Small intestine (tissue), 7 donors: ENCODE results near the gene MYO1F. TPM values are rescaled to one million over a fixed set of nuclear protein-coding genes. Genes with fewer than 3 reads are reported as not detected.

Experiments used
- DNase-seq, 2 donors: peaks; one replicate each; pipeline versions ENCODE4 v3.0.0 to v3.0.0-alpha.2; 2013
- FAIRE-seq: peaks from 2 replicates; lab custom pipeline; 2012; peaks lifted over from hg19 to GRCh38; lab: Jason Lieb, UNC
- H3K27ac ChIP-seq, 3 donors: one replicate each; pipeline ENCODE4 v1.5.1; 2013; ENCODE audit warnings: low read length in 2 of 3, mild to moderate bottlenecking in 2 of 3, control low read depth in 1 of 3, inconsistent platforms in 1 of 3, low read depth in 1 of 3, moderate library complexity in 1 of 3
- H3K27me3 ChIP-seq, 3 donors: one replicate each; pipeline ENCODE4 v1.6.1; 2013; ENCODE audit warnings: low read length in 3 of 3, inconsistent platforms in 1 of 3; ENCODE audit not compliant: control insufficient read depth in 3 of 3, insufficient read depth in 3 of 3
- H3K36me3 ChIP-seq, 3 donors: one replicate each; pipeline ENCODE4 v1.6.1; 2013; ENCODE audit warnings: low read length in 3 of 3, inconsistent platforms in 1 of 3, low read depth in 1 of 3, mild to moderate bottlenecking in 1 of 3, moderate library complexity in 1 of 3; ENCODE audit not compliant: control insufficient read depth in 3 of 3, insufficient read depth in 2 of 3
- H3K4me1 ChIP-seq, 3 donors: one replicate each; pipeline ENCODE4 v1.6.1; 2013; ENCODE audit warnings: low read length in 2 of 3, inconsistent platforms in 1 of 3, low read depth in 1 of 3, mild to moderate bottlenecking in 1 of 3, moderate library complexity in 1 of 3; ENCODE audit not compliant: control insufficient read depth in 3 of 3, insufficient read depth in 2 of 3
- H3K4me3 ChIP-seq, 3 donors: one replicate each; pipeline ENCODE4 v1.5.1; 2013; ENCODE audit warnings: low read length in 3 of 3, control low read depth in 1 of 3, inconsistent platforms in 1 of 3, low read depth in 1 of 3, mild to moderate bottlenecking in 1 of 3, moderate library complexity in 1 of 3
- H3K9me3 ChIP-seq, 2 donors: one replicate each; pipeline ENCODE4 v1.6.1; 2013; ENCODE audit warnings: low read depth in 1 of 2, low read length in 1 of 2; ENCODE audit not compliant: control insufficient read depth in 2 of 2, insufficient read depth in 1 of 2
- WGBS, 3 donors: extraction: QIAGEN DNeasy Blood & Tissue Kit; methylation state at CpG; one replicate each; pipeline ENCODE4 v1.1.7; 2013; 5-methylcytosine and 5-hydroxymethylcytosine counted together
- polyA plus RNA-seq, 4 donors: library from polyadenylated mRNA; stranded (reverse) in 3 of 4; unstranded in 1 of 4; fragments of 200-250 nt in 3 of 4; fragments of 120-200 nt in 1 of 4; gene quantifications; one replicate each; pipeline versions ENCODE4 v1.2.1 to v1.2.3, GENCODE V29; 2013
- donor health status: healthy with polysubstance abuse.
- donor health status: control.
- donor health status: control.
- donor health status: Bipolar disorder and iron deficiency.
- donor health status: healthy.

The MYO1F gene
- polyA plus RNA-seq, 4 donors = 1.3 to 13.7 (median 6.0) TPM

DNA sequence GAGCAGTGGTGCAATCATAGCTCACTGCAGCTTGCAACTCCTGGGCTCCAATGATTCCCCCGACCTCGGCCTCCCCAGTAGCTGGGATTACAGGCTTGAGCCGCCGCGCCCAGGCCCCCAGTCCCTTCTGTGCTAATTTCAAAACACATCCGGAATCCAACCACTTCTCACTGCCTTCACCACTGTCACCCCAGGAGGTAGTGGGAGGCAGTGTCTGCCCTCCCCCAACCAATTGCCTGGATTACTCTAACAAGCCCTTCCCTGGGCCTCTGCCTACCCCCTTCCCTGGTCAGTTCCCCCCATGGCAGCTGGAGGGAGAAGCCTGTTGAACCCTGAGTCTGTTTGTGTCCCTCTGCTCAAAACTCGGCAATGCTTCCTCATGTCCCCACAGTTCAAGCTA, 77.1 kb downstream of the MYO1F start:
- 56 to 74% (median 67%) methylated on average over 7 of the region's 7 CpGs for WGBS, 3 donors
- Histone ChIP-seq H3K4me1 (no peaks in the 10 kb centered on the region), H3K27ac (no peak overlapping the region), H3K27me3 (no peaks in the 10 kb centered on the region), H3K4me3 (no peak overlapping the region), H3K36me3 (peaks cover 0 to 2% (median 0%) of the 10 kb centered on the region in 3 donors), H3K9me3 (no peaks in the 10 kb centered on the region)
- DNase-seq (no peak), FAIRE-seq (no peak)

DNA sequence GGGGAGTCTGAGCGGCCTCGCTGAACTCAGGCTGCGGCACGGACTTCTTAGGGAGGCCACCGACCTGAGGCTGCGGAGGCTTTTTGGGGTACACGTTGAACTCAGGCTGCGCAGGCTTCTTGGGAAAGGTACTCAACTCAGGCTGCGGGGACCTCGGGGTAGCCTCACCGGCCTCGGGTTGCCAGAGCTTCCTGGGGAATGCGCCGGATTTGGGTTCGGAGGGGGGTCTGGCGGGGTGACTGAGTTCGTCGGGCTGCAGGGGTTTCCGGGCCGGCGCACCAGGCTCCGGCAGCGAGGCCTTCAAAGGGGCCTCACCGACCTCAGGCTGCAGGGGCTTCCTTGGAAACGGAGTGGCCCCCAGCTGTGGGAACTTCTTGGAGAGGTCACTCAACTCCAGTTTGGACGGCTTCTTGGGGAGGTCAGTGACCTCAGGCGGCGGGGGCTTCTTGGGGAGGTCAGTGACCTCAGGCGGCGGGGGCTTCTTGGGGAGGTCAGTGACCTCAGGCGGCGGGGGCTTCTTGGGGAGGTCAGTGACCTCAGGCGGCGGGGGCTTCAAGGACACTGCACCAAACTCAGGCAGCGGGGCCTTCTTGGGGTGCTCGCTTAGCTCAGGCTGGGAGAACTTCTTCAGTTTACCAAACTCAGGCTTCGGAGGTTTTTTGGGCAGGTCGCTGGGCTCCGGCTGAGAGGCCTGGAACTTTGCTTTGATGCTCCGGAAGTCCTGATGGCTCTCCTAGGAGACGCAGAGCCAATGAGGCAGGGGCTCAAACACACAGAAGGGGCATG, 78.0 kb downstream of the MYO1F start:
- WGBS, 3 donors = 86 to 93% (median 92%) methylated on average over 40 to 41 of the region's 41 CpGs
- no peaks in the 10 kb centered on the region for H3K9me3 ChIP-seq
- H3K27me3 ChIP-seq = no peaks in the 10 kb centered on the region
- no peak for FAIRE-seq
- H3K27ac ChIP-seq = no peak overlapping the region
- H3K4me1 ChIP-seq = no peaks in the 10 kb centered on the region
- H3K36me3 ChIP-seq = peaks cover 0 to 2% (median 0%) of the 10 kb centered on the region in 3 donors
- H3K4me3 ChIP-seq = no peak overlapping the region
- DNase-seq = no peak

DNA sequence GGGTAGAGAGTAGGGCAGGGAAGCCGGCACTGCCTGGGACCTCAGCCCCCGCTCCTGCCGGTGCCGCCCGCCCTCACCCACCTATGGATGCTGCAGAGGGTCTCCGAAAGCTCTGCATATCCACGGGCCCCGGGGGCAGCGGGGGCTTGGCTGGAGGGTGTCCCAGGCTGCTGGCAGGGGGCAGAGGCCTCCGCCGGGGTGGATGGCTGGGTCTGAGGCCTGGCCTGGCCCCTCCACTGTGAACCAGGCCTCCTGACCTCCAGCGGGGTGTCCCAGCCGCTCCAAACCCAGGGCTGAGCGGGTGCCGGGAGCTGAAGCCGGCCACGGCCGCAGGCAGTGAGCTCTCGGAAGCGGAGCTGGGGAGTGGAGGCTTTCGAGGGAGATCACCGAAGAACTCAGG, 78.9 kb downstream of the MYO1F start:
- H3K4me1 ChIP-seq = no peaks in the 10 kb centered on the region
- no peaks in the 10 kb centered on the region for H3K9me3 ChIP-seq
- FAIRE-seq = no peak
- no peak for DNase-seq
- H3K27ac ChIP-seq = no peak overlapping the region
- peaks cover 0 to 3% (median 0%) of the 10 kb centered on the region in 3 donors for H3K36me3 ChIP-seq
- 86 to 94% (median 94%) methylated on average over 21 to 22 of the region's 22 CpGs for WGBS, 3 donors
- no peaks in the 10 kb centered on the region for H3K27me3 ChIP-seq
- no peak overlapping the region for H3K4me3 ChIP-seq

DNA sequence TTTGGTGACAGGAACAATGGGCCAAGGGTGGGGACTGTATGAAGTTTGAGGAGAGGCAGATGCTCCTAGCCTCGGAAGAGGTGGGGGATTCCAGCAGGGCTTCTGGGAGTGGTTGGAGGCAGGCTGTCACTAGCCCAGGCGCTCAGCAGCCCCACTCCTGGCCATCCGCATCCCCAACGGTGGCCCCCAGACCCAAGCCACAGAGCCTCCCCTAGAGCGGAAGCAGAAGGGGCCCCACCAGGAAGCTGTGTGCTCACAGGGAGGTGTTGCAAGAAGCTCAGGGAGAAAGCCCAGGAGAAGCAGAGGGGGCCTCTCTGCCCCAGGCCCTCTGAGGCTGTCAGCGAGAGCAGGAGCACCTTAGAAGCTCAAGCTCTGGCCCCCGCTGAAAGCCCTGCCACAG, 83.1 kb downstream of the MYO1F start:
- H3K4me1 ChIP-seq = no peaks in the 10 kb centered on the region
- H3K4me3 ChIP-seq = no peak overlapping the region
- H3K27me3 ChIP-seq = no peaks in the 10 kb centered on the region
- peaks cover 0 to 23% (median 0%) of the 10 kb centered on the region in 3 donors for H3K36me3 ChIP-seq
- WGBS, 3 donors = 55 to 91% (median 67%) methylated on average over 7 of the region's 7 CpGs
- DNase-seq = no peak
- no peak for FAIRE-seq
- H3K9me3 ChIP-seq = no peaks in the 10 kb centered on the region
- no peak overlapping the region for H3K27ac ChIP-seq

DNA sequence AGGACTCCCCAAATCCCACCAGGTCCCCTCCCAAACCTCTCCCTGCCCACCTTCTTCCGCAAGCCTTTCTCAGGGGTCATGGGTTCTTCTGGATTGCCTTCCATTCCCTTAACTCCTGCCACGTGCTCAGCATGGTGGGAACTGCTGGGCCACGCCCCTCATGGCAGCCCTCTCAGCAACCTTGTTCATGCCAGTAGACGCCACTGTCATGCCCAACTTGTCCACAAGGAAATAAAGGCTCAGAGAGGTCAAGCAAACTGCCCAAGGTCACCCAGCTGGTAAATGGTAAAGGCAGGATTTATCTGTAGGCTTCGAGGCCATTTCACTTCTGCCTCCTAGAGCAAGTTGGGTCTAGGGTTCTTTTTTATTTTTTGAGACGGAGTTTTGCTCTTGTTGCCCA, 85.7 kb downstream of the MYO1F start:
- Histone ChIP-seq H3K9me3 (no peaks in the 10 kb centered on the region), H3K27ac (no peak overlapping the region), H3K36me3 (peaks cover 3 to 45% (median 11%) of the 10 kb centered on the region in 3 donors), H3K4me1 (no peaks in the 10 kb centered on the region), H3K4me3 (no peak overlapping the region), H3K27me3 (no peaks in the 10 kb centered on the region)
- DNase-seq (no peak), FAIRE-seq (no peak)
- 80 to 89% (median 85%) methylated on average over 6 of the region's 6 CpGs for WGBS, 3 donors

DNA sequence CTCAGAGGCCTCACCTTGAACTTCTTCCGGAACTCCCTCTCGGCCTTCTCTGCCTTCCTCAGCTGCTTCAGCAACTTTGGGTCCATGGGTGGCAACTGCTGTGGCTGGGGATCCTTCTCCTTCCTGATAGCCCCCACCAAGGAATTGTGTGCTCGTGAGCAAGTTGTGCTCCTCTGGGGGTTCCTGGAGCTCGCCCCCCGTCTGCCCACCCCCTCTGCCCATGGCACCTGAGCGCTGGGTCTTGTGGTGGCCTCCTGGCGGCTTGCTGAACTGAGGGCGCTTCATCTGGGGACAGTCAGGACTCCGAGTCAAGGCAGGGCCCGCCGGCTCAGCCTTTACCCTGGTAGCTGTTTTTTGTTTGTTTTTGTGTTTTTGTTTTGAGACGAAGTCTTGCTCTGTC, 86.4 kb downstream of the MYO1F start:
- Histone ChIP-seq H3K36me3 (peaks cover 3 to 52% (median 14%) of the 10 kb centered on the region in 3 donors), H3K9me3 (no peaks in the 10 kb centered on the region), H3K27ac (no peak overlapping the region), H3K4me3 (no peak overlapping the region), H3K27me3 (no peaks in the 10 kb centered on the region), H3K4me1 (no peaks in the 10 kb centered on the region)
- 88 to 91% (median 89%) methylated on average over 12 of the region's 12 CpGs for WGBS, 3 donors
- no peak for FAIRE-seq
- no peak for DNase-seq

DNA sequence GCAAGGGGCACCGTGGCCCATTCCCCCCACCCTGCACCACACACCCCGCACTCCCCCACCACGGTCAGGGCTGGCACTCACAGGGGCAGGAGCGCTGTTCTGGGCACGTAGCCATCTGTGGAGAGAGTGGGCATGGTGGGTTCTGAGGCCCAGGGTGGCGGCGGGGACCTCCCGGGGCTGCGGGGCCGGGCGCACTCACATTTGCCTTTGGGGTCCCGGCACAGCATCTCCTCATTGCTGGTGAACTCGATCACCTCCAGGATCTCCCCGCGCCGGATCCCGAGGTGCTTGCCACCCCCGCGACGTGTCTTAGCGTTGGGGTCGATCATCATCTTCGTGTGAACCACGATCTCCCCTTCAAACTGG, 86.9 kb downstream of the MYO1F start:
- Histone ChIP-seq H3K4me1 (no peaks in the 10 kb centered on the region), H3K27me3 (no peaks in the 10 kb centered on the region), H3K4me3 (no peak overlapping the region), H3K9me3 (no peaks in the 10 kb centered on the region), H3K36me3 (peaks cover 3 to 57% (median 14%) of the 10 kb centered on the region in 3 donors), H3K27ac (no peak overlapping the region)
- WGBS, 3 donors = 90 to 92% (median 90%) methylated on average over 24 of the region's 24 CpGs
- no peak for DNase-seq
- FAIRE-seq = no peak

DNA sequence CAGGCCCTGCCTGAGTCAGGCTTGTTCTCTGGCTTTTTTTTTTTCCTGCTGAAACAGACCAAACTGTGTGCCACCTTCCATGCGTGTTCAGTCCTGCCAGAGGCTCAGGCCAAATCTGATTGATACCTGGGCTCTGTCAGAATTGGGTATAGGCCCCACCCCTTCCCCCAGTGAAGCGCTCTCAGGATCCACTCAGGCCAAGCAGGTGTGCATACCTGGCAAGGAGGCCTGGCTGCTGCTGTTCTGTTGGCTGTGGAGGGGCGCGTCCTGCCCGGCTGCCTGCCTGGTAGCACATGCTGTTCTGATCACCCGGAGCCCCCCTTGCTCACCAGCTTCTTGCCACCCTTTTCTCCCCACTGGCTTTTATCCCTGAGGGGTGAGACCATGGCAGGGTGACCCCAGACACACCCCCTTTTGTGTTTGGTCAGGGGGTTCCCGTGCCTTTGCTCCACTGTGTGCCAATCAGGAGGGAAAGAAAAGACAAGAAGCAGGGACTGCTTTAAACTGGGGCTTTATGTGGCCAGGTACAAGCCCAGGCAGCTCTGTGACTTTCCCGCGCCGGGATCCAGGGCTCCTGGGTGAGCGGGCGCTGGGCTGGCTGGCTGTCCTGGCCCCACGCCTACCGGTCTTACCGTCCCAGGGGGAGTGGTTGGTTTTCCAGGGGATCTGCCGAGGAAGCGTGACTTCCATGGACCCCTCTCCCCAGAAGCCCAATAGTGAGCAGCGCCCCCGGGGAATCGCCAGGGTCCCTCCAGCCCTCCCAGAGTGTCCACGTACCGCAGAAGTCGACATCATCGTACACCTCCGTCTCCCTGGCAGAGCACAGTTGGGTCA, 87.5 kb downstream of the MYO1F start:
- Histone ChIP-seq H3K36me3 (peaks cover 3 to 63% (median 14%) of the 10 kb centered on the region in 3 donors), H3K4me1 (no peaks in the 10 kb centered on the region), H3K9me3 (no peaks in the 10 kb centered on the region), H3K4me3 (no peak overlapping the region), H3K27me3 (no peaks in the 10 kb centered on the region), H3K27ac (no peak overlapping the region)
- 81 to 88% (median 84%) methylated on average over 25 of the region's 25 CpGs for WGBS, 3 donors
- DNase-seq (no peak), FAIRE-seq (no peak)
